ENCODE results near the gene NDP.

The NDP gene

GRCh38 chrX:43899878-43900815 is 73.0 kb downstream of the NDP start:
- H3K4me3 ChIP-seq (replicated peaks; ENCODE audit: low read depth, low read length) = no peak overlapping the region
- no peaks in the 10 kb centered on the region for H3K36me3 ChIP-seq (ENCODE audit: control insufficient read depth, insufficient read depth, low read length)
- no peak for TF ChIP-seq CTCF (IDR thresholded peaks at IDR 0.05; ENCODE audit: insufficient read depth, low read length, poor library complexity, severe bottlenecking)
- no peak for DNase-seq (ENCODE audit: extremely low read depth, insufficient read length)
- no peaks in the 10 kb centered on the region for H3K27me3 ChIP-seq (replicated peaks; ENCODE audit: control insufficient read depth, insufficient read depth, low read length)

Data from GM06990 (cell line).